ENCODE measurements around the gene TMPRSS11A. TPM values are rescaled to one million over a fixed set of nuclear protein-coding genes. Genes with fewer than 3 reads are reported as not detected.

Gene TMPRSS11A
- total RNA-seq = not detected in 2 replicates

GRCh38 chr4:67963356-67963755 lies at the start of gene TMPRSS11A:
Gene TMPRSS11A (minus strand): TSS chr4:67963493. CDS start chr4:67963393, 100 bp downstream.
- intact Hi-C loops (cut with micrococcal nuclease) = no loop called here

GRCh38 chr4:68011684-68012083 lies 48.4 kb upstream of the TMPRSS11A start:
- intact Hi-C loops (cut with micrococcal nuclease) = no loop called here

GRCh38 chr4:68002906-68003305 lies 39.6 kb upstream of the TMPRSS11A start:
- intact Hi-C loops (cut with micrococcal nuclease) = no loop called here

GRCh38 chr4:67996127-67996526 lies 32.8 kb upstream of the TMPRSS11A start:
- intact Hi-C loops (cut with micrococcal nuclease) = no loop called here

- intact Hi-C loops (cut with micrococcal nuclease) = loop anchor here (1.0 to 10.0 kb wide), 3 partner anchors 186 to 1186 kb away; no protein-coding TSS in a partner anchor
These were observed 25.7 kb upstream of the TMPRSS11A start for GRCh38 chr4:67988991-67989390.

GRCh38 chr4:67983333-67983732 lies 20.0 kb upstream of the TMPRSS11A start:
- intact Hi-C loops (cut with micrococcal nuclease) = loop anchor here (10.0 kb wide), 1 partner anchor 1191 kb away; no protein-coding TSS in a partner anchor

GRCh38 chr4:67980512-67980911 lies 17.2 kb upstream of the TMPRSS11A start:
- intact Hi-C loops (cut with micrococcal nuclease) = loop anchor here (10.0 kb wide), 1 partner anchor 1194 kb away; no protein-coding TSS in a partner anchor

- intact Hi-C loops (cut with micrococcal nuclease) = no loop called here
These were observed 10.3 kb upstream of the TMPRSS11A start for GRCh38 chr4:67973608-67974007.

- intact Hi-C loops (cut with micrococcal nuclease) = no loop called here
These were observed 8.4 kb downstream of the TMPRSS11A start for GRCh38 chr4:67954890-67955289.

GRCh38 chr4:67941074-67941473 lies 22.2 kb downstream of the TMPRSS11A start:
- intact Hi-C loops (cut with micrococcal nuclease) = no loop called here

GRCh38 chr4:67940506-67940905 lies 22.8 kb downstream of the TMPRSS11A start:
- intact Hi-C loops (cut with micrococcal nuclease) = no loop called here

GRCh38 chr4:67939195-67939594 lies 24.1 kb downstream of the TMPRSS11A start:
- intact Hi-C loops (cut with micrococcal nuclease) = no loop called here

- intact Hi-C loops (cut with micrococcal nuclease) = no loop called here
These were observed 27.4 kb downstream of the TMPRSS11A start for GRCh38 chr4:67935888-67936287.

- intact Hi-C loops (cut with micrococcal nuclease) = no loop called here
These were observed 28.7 kb downstream of the TMPRSS11A start for GRCh38 chr4:67934628-67935027.

GRCh38 chr4:67933755-67934154 lies 29.5 kb downstream of the TMPRSS11A start:
- intact Hi-C loops (cut with micrococcal nuclease) = no loop called here

GRCh38 chr4:67933038-67933437 lies 30.3 kb downstream of the TMPRSS11A start:
- intact Hi-C loops (cut with micrococcal nuclease) = no loop called here

- intact Hi-C loops (cut with micrococcal nuclease) = no loop called here
These were observed 32.0 kb downstream of the TMPRSS11A start for GRCh38 chr4:67931256-67931655.

- intact Hi-C loops (cut with micrococcal nuclease) = no loop called here
These were observed 33.9 kb downstream of the TMPRSS11A start for GRCh38 chr4:67929426-67929825.

- intact Hi-C loops (cut with micrococcal nuclease) = no loop called here
These were observed 34.7 kb downstream of the TMPRSS11A start for GRCh38 chr4:67928546-67928945.

- intact Hi-C loops (cut with micrococcal nuclease) = no loop called here
These were observed 36.0 kb downstream of the TMPRSS11A start for GRCh38 chr4:67927251-67927650.

- intact Hi-C loops (cut with micrococcal nuclease) = no loop called here
These were observed 36.8 kb downstream of the TMPRSS11A start for GRCh38 chr4:67926485-67926884.

- intact Hi-C loops (cut with micrococcal nuclease) = no loop called here
These were observed 40.6 kb downstream of the TMPRSS11A start for GRCh38 chr4:67922697-67923096.

GRCh38 chr4:67918428-67918827 lies 44.9 kb downstream of the TMPRSS11A start:
- intact Hi-C loops (cut with micrococcal nuclease) = loop anchor here (5.0 kb wide), 1 partner anchor 259 kb away; no protein-coding TSS in a partner anchor
